GM12865 (cell line): Measurements from ENCODE around the gene ACAP2.
"Not testable (repeated sequence)": the region's sequence is repeated elsewhere in the genome, so short reads cannot be mapped to it uniquely, and the experiment has no call there.

ENCODE experiments used
- DNase-seq: peaks from one replicate; pipeline ENCODE4 v3.0.0; 2010; ENCODE audit warnings: low read depth
- H3K4me3 ChIP-seq: 2 replicates; pipeline ENCODE4 v1.5.1; 2011; ENCODE audit warnings: mild to moderate bottlenecking, low read depth, low read length, control low read depth
- TF ChIP-seq, protein P1 (sequence below): IDR thresholded peaks from 2 replicates; pipeline ENCODE4 v1.5.1; 2011; ENCODE audit warnings: low read length, control low read depth, low read depth, inconsistent platforms; ENCODE audit not compliant: insufficient read depth; ENCODE audit errors: missing control alignments

The ACAP2 gene

DNA sequence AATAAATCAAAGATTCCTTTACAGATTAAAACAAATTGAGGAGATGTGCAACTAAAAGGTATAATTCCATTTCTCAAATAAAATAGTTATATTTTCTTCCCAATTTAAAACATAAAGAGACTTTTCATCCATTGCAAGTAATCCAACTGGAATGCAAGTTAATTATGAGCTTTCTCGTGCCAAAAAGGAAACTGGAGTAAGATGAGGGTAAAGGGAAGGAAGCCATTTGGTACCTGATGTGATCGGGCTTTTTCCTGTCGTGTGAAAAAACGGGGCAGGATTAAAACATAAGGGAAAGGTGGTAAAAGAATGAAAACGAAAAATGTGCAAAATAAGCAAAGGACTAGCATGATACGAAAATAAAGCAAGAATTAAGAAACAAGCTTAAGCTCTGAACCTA is 130.1 kb downstream of the ACAP2 start:
- TF ChIP-seq, protein P1, sequence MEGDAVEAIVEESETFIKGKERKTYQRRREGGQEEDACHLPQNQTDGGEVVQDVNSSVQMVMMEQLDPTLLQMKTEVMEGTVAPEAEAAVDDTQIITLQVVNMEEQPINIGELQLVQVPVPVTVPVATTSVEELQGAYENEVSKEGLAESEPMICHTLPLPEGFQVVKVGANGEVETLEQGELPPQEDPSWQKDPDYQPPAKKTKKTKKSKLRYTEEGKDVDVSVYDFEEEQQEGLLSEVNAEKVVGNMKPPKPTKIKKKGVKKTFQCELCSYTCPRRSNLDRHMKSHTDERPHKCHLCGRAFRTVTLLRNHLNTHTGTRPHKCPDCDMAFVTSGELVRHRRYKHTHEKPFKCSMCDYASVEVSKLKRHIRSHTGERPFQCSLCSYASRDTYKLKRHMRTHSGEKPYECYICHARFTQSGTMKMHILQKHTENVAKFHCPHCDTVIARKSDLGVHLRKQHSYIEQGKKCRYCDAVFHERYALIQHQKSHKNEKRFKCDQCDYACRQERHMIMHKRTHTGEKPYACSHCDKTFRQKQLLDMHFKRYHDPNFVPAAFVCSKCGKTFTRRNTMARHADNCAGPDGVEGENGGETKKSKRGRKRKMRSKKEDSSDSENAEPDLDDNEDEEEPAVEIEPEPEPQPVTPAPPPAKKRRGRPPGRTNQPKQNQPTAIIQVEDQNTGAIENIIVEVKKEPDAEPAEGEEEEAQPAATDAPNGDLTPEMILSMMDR = no peak
- no peak for DNase-seq
- H3K4me3 ChIP-seq = no peak overlapping the region

DNA sequence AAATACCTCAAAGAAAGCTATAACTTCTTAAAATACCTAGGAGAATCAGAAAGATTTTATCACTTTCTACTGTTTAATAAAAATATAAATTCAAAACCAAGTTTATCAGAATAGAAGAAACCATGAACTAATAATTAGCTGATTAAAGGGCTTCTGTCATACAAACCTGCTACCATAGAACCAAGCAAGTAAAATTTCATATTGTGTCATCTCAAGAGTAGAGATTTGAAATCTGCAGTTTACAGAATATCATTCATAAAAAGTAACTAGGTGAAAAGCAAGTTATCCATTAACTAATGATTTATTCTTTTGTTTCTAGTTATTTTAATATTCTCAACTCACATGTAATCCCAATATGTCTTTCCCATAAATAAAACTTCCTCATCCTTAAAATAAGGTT is 135.1 kb downstream of the ACAP2 start:
- TF ChIP-seq, protein P1 = no peak
- no peak for DNase-seq
- no peak overlapping the region for H3K4me3 ChIP-seq

DNA sequence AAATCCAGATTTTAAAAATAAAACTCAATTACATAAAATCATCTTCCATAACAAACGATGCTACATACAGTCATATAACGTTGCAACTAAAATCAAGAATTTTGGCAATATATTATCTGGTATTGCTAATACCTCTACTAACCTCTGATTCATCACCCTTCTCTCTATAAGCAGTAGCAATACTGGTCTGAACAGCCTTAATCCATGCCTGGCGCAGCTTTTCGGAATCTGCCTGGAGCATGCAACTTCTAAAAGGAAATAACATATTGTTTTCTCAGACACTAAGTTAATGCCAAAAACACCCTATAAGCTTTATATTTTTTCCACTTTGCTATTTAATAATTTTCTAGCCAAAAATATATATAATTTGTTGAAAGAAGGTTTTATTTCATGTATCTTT is 136.5 kb downstream of the ACAP2 start:
- H3K4me3 ChIP-seq = no peak overlapping the region
- no peak for DNase-seq
- TF ChIP-seq, protein P1 = no peak

DNA sequence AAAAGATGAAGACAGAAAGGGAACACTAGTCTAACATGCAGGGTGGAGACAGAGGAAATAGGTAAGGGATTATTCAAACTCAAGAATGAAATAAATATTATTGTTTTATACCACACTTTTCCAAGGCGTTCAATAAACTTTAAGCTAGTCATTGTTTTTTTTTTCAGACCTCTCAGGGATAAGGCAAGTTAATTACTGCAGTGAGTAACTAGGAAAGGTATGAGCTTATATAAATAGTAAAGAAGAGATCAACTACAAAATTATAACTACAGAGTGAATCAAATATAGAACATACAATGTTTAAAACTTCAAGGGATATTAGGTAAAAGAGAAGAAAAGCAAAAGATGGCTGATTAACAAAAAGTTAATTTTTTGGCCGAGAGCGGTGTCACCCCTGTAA is 140.4 kb downstream of the ACAP2 start:
- no peak overlapping the region for H3K4me3 ChIP-seq
- no peak for DNase-seq
- TF ChIP-seq, protein P1 = no peak

DNA sequence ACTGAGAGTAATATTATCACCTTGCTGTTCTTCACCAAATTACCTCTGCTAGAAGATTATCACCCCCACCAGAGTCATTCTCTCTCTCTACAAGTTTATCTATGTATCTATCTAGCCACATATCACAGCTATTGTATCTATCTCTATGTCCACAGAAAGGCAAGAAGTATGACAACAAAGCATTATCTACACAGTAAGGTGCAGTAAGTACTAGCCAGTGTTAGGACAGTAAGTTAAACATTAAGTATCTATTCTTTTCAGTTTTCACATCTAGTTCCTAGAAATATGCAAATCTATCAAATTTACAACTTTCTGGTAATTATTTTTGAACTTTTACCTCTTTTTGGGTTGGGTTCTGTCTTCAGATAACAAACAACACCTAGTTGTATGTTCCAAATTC is 145.4 kb downstream of the ACAP2 start:
- DNase-seq = no peak
- TF ChIP-seq, protein P1 = no peak

DNA sequence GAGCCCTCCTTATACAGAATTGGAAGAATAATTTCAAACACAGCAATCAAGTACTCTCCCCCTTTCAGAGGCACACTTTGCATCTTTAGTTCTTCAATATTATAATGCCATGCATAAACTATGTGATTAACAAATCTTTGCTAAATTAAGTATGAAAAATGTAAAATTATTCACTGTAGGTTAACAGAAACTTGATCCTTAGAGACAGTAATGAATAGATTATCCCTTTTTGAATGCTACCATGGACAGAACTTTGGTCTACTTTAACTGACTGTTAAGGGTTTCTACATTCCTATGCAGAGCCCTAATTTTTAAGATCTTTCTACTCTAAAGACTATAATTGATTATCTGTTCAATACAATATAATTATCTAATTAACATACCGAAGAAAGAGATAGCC is 146.2 kb downstream of the ACAP2 start:
- TF ChIP-seq, protein P1 = no peak

More for the DNA sequence above, 145.4 kb downstream of the ACAP2 start:
- H3K4me3 ChIP-seq = no peak overlapping the region

DNA sequence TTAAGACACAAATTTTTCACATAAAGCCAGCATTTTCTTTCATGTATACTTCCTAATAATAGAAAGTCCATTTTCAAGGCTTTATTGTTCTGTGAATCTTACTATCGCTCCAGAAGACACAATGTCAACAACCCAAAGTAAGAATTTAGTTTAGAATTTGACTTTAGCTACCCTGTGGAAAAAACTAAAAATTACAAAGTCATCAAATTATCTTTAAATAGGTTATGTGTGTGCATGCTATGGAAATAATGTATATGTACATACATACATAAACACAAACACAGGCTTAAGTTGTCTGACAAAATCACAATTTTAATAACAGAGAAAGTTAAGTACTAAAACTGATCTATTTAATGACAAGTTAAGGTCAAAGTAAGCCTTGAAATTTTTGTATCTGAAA is 151.7 kb downstream of the ACAP2 start:
- DNase-seq = no peak
- no peak overlapping the region for H3K4me3 ChIP-seq
- TF ChIP-seq, protein P1 = no peak

More for the DNA sequence above, 146.2 kb downstream of the ACAP2 start:
- H3K4me3 ChIP-seq = no peak overlapping the region
- DNase-seq = no peak

DNA sequence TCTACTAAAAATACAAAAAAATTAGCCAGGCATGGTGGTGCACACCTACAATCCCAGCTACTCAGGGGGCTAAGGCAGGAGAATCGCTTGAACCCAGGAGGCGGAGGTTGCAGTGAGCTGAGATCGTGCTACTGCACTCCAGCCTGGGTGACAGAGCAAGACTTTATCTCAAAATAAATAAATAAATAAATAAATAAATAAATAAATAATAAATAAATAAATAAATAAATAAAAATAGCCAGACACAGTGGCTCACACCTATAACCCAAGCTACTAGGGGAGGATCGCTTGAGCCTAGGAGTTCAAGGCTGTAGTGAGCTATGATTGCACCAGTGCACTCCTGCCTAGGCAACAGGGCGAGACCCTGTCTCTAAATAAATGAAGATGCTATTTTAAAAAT is 152.2 kb downstream of the ACAP2 start:
- not testable (repeated sequence) for DNase-seq, H3K4me3 ChIP-seq
